Right lobe of liver (tissue), 4 donors: ENCODE data around the gene SP5.

Experiments
- POLR2A ChIP-seq: fragments of 450-650 bp; IDR thresholded peaks from one replicate; pipeline ENCODE4 v1.6.1; 2017; ENCODE audit warnings: antibody characterized with exemption, mild to moderate bottlenecking
- TF ChIP-seq, protein P1 (sequence below), 4 donors: fragments of 200-600 bp in 3 of 4; fragments of 450-650 bp in 1 of 4; IDR thresholded peaks; one replicate each; pipeline versions ENCODE4 v1.5.1 to v1.8.0; 2016 to 2022; ENCODE audit warnings: antibody characterized with exemption in 4 of 4, mild to moderate bottlenecking in 2 of 4
- donor health status: DM: no; HTN: no; CAD: no.
- donor health status: DM: no; HTN: no; CAD: no.
- donor health status: DM: no; HTN: yes; CAD: no.

- TF ChIP-seq, protein P1, sequence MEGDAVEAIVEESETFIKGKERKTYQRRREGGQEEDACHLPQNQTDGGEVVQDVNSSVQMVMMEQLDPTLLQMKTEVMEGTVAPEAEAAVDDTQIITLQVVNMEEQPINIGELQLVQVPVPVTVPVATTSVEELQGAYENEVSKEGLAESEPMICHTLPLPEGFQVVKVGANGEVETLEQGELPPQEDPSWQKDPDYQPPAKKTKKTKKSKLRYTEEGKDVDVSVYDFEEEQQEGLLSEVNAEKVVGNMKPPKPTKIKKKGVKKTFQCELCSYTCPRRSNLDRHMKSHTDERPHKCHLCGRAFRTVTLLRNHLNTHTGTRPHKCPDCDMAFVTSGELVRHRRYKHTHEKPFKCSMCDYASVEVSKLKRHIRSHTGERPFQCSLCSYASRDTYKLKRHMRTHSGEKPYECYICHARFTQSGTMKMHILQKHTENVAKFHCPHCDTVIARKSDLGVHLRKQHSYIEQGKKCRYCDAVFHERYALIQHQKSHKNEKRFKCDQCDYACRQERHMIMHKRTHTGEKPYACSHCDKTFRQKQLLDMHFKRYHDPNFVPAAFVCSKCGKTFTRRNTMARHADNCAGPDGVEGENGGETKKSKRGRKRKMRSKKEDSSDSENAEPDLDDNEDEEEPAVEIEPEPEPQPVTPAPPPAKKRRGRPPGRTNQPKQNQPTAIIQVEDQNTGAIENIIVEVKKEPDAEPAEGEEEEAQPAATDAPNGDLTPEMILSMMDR (IDR thresholded peaks at IDR 0.05) = no peak
- no peak for TF ChIP-seq POLR2A
These were observed 2.2 kb upstream of the SP5 start for GRCh38 chr2:170712653-170713542.
